Activated naive CD8-positive, alpha-beta T cell treated with anti-CD3 and anti-CD28 coated beads, Interleukin-2, amount 10 ng/mL, durations not matched to agents 7 days and 5 days (primary cell): ENCODE measurements around the gene TNFRSF25. TPM values are rescaled to one million over a fixed set of nuclear protein-coding genes. Genes with fewer than 3 reads are reported as not detected.

Source experiments
- microRNA-seq: library from miRNA; unstranded; fragments of <30 nt; microRNA quantifications from one replicate; pipeline ENCODE4 v1.2.0, GENCODE V29; 2022
- total RNA-seq, 2 experiments: library from RNA; stranded (reverse); gene quantifications; one replicate each; pipeline ENCODE4 v1.2.3, GENCODE V29; 2021

TNFRSF25 gene
- total RNA-seq, 2 experiments from 2014 or later, result 137 TPM

Small RNA genes lying within 50 kb of the gene (microRNA-seq; reads per million reads assigned to microRNA genes)
- not detected for gene MIR4252

Other genes starting within 250 kb of the TNFRSF25 start
- 10 to 100 TPM; 40.3 to 40.4 TPM for gene ICMT, start 230.2 kb downstream of the TNFRSF25 start, total RNA-seq
- gene HES3, start 222.0 kb downstream of the TNFRSF25 start, total RNA-seq, result not detected
- gene GPR153, start 205.1 kb downstream of the TNFRSF25 start, total RNA-seq, result under 1 TPM; 0.58 to 0.74 TPM
- 10 to 100 TPM; 43.9 to 52.8 TPM for gene ACOT7, start 72.4 kb downstream of the TNFRSF25 start, total RNA-seq
- gene HES2, start 46.3 kb downstream of the TNFRSF25 start, total RNA-seq, result under 1 TPM in 1 of 2 experiments, not detected in 1; 0.34 TPM
- 1 to 10 TPM; 1.7 to 2.6 TPM for gene ESPN, start 41.4 kb downstream of the TNFRSF25 start, total RNA-seq
- gene PLEKHG5, start 25.5 kb upstream of the TNFRSF25 start, total RNA-seq, result 1 to 10 TPM; 4.7 to 5.0 TPM
- gene NOL9, start 88.3 kb upstream of the TNFRSF25 start, total RNA-seq, result 10 to 100 TPM; 37.6 to 40.8 TPM
- gene TAS1R1, start 89.1 kb upstream of the TNFRSF25 start, total RNA-seq, result not detected
- gene ZBTB48, start 113.8 kb upstream of the TNFRSF25 start, total RNA-seq, result 10 to 100 TPM; 42.7 to 52.9 TPM
- 10 to 100 TPM; 39.0 to 42.0 TPM for gene KLHL21, start 136.7 kb upstream of the TNFRSF25 start, total RNA-seq
- 10 to 100 TPM; 12.1 TPM for gene PHF13, start 147.6 kb upstream of the TNFRSF25 start, total RNA-seq
- gene THAP3, start 158.7 kb upstream of the TNFRSF25 start, total RNA-seq, result 10 to 100 TPM; 21.5 to 25.4 TPM
- gene DNAJC11, start 235.6 kb upstream of the TNFRSF25 start, total RNA-seq, result 10 to 100 TPM; 43.0 to 44.6 TPM